ENCODE results near the gene SYNGR1.

SYNGR1 gene

DNA sequence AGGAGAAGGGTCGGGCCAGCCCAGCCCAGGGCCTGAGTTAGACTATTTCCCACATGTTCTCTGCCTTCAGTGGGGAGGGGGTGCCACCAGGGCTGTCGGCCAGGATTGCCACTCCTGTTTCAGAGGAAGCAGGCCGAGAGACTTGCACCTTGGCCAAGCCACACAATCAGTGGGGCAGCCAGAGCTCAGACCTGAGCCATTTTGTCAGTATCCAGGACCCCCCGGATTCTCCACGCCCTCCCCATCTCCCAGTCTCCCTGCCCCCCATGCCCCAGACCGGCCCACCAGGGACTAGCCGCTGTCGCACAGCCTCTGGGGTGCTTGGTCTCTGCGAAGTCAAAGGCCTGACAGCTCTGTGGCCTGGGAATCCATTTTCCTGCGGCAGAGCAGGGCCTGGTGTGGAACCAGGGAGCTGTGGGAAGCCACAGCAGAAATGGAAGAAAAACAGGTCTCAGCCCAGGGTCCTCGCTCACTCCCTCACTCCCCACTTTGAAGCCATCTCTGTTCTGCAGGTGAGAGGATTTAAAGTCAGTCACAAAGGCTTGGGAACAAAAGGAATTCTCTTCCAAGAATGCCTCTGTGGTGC lies 81.5 kb downstream of the SYNGR1 start:
- DNase-seq (ENCODE audit: low read depth in 2 of 2): no peak

DNA sequence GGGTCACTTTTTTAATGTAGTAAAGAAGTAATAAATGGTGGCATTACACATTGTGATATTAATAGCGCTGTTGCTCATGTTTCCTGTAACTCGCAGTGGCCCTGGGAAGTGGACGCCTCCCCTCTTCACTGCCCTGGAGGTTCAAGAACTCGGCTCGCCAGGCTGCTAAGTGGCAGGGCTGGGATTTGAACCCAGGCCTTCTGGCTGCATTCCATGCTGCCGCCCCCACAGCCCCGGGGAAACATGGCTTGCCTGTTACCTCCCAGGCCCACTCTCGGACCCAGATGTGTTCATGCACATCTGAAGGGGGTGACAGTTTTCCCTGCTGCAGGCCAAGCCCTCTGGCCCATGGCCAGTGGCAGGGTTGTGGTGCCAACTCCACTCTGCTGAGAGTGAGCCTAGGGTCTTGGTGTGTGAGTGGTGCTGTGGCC lies 82.0 kb downstream of the SYNGR1 start:
- no peak for DNase-seq (ENCODE audit: low read depth in 2 of 2)

DNA sequence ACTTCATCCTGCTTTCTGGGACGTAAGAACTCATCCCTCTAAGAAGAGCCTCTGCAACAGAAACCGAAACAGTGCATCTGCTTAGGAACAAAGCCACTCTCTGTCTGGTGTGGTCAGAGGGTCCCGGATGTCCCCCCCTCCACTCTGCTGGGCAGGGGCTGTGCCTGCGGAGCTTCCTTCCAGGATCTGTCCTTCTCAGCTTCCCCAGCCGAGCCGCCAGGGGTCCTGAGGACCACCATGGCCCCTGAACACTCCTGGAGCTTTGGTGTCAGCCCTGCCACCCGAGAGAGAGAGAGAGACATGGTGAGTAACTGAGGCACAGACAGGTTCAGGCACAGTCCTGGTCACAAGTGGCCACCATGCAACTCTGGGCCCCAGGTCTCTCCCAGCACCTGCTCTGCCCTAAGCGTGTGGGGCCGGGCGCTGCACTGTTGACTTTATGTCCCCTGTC lies 82.6 kb downstream of the SYNGR1 start:
- DNase-seq (ENCODE audit: low read depth in 2 of 2): no peak

DNA sequence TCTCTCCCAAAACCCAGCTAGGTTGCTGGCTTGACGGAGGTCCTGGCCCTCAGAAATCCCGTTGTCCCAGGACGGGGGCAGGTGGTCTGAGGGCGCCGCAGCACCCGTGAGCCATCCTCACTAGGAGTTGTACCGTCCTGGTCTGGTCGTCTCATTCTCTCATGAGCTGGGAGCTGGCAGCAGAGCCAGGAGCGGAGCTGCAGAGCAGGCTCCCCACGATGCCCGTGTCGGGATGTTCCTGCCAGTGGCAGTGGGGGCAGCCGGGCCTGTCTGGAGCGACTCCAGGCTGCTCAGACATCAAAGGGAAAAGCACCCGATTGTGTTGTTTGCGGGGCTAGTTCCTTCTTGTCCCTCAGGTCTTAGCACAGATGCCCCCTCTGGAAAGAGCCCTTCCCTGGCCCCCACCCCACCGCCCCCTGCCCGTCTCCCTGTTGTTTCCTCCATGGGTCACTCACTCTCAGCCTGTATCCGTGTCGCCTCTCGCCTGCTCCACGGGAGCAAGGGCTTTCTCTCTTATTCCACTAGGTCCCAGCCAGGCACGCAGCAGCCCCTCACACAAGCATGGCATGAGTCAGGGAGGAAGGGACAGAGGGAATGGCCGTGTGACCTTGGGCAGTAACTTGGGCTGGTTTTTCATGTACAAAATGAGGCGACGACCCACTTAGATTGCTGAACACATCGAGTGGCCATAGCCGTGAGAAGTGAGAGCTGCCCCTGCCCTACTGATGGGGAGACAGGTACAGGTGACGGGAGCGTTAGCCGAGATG lies 83.9 kb downstream of the SYNGR1 start:
- DNase-seq (ENCODE audit: low read depth in 2 of 2): no peak

DNA sequence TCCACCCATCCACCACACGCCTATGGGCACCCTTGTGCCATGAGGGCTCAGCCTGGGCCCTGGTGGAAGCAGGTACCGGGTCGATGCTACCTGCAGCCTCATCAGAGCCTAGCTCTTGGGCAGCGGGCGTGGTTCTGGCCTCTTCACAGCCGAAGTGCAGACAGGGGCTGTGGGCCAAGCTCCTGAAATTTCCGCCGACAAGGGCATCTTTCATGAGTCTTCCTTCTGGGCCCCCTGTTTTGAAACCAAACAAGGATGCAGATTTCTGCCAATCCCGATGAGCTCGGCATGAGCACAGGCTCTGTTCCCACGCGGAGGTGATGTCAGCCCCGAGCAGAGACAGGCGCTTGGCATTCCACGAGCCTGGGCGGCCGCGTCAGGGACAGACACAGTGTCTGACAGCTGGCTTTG lies 84.5 kb downstream of the SYNGR1 start:
- DNase-seq (ENCODE audit: low read depth in 2 of 2): no peak

DNA sequence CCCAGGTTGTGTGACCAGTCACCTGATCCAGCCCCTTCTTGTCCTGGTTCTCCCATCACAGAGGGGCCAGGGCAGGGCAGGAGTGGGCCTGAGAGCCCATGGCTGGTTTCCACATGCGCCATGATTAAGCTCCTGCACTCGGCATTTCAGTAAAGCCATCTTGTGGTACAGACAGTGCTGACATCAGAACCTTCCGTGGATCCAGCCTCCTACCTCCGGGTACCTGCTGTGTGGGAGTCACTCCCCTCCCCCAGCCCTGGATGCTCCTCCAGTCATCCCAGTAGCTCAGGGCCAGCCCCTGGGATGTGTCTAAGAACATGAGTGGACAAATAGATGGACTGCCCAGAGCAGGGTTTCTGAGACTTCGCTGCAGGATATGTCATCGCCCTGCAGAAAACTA lies 84.9 kb downstream of the SYNGR1 start:
- DNase-seq (ENCODE audit: low read depth in 2 of 2): no peak
